GM12874 (cell line): Measurements from ENCODE around the gene GMEB2.

Experiments used
- CTCF ChIP-seq: IDR thresholded peaks from 2 replicates; pipeline ENCODE4 v1.5.1; 2011; ENCODE audit warnings: low read depth, mild to moderate bottlenecking, control low read depth, low read length, moderate library complexity; ENCODE audit not compliant: insufficient read depth

GMEB2 gene

DNA sequence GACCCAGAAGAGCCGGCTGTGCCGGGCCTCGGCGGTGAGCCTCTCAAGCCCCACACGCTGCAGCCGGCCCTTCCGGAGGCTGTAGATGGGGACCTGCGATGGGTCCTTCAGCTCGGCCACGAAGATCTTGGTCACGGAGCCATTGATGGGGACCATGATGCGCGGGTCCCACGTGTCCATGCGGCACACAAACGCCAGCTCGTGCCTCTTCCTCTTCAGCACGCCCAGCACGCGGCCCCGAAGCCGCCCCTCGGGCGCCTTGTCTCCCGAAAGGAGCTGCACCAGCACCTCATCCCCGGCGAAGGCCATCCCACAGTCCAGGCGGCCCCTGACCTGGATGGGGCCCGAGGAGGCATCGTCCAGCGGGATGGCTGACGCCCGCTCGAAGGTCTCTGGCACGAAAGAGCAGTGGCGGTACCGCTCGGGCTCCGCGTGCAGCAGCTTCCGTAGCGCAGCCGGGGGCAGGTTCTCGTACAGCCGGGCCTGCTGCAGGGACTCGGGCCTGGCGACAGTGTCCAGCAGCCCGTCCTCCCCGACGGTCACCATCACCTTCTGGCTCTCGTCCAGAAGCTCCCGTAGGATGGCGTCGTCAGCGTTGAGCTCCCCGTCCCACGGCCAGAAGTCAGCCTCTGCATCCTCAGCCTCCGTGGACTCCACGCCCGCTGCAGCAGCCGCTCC is 61.7 kb downstream of the GMEB2 start:
- no peak for TF ChIP-seq CTCF

DNA sequence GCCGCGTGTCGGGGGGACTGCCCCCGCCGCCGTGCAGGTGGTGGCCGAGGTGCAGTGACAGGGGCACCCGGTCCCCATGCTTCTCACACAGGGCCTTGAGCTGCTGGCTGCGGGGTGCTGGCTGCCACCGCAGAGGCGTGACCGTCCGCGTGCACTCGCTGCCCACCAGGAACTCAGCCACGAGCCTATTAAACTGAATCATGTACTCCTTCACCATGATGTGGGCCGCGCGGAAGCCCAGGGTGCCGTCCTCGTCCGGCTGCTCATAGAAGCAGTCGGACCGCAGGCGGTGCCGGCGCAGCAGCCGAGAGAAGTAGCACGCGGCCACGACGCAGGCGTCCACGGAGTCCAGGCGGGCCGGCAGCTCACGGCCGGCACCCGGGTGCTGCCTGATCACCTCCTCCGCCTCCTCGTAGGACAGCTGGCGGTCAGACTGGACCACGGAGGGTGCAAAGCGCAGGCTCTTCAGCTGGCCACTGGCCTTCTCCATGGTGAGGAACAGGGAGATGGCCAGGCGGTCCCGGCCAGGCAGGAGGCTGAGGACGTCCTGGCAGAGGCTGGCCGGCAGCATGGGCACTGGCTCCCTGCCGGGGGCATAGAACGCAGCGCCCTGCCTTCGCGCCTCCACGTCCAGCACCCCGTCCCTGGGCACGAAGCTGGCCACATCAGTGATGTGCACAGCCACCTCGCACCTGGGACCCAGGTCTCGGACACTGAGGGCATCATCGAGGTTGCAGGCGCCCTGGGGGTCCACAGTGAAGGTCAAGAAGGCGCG is 62.7 kb downstream of the GMEB2 start:
- no peak for TF ChIP-seq CTCF

- TF ChIP-seq CTCF, result no peak
Measured at GRCh38 chr20:63563225-63563935, 63.5 kb downstream of the GMEB2 start.

GRCh38 chr20:63562461-63563224 is 64.3 kb downstream of the GMEB2 start:
- TF ChIP-seq CTCF, result no peak

DNA sequence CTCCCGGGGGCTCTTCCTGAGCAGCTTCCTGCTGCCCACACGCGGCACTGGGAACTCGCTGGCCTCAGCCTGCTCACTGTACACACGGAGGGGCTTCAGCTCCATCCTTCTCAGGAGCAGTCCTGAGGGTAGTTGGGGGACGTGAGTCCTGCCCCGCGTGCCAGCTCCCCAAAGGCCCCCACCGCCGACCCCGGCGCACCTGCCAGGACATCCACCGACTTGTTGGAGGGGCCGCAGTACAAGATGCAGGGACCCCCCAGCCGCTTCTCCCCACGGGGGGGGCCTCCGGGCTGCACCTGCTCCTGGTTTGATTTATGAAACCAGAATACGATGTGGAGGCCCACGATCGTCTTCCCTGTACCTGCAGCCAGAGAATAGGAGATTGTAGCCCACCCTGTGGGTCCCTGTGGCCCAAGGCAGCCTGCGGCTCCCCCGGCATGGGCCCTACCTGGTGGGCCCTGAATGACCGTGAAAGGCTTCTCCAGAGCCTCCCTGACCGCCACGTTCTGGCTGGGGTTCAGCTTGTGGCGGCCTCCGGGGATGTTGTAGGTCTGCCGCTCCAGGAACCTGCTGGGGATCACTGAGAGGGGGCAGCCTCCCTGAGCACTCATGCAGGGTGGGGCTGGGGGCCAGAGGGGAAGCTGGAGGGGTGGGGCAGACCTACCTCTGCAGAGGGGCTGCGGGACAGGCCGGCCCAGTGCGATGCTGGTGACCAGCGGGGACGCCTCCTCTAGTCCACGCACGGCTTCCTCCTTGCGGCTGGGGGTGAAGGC is 65.1 kb downstream of the GMEB2 start:
- TF ChIP-seq CTCF, result no peak

GRCh38 chr20:63560856-63561609 is 65.9 kb downstream of the GMEB2 start:
- TF ChIP-seq CTCF, result no peak
